ENCODE results near the gene IRS4.

The IRS4 gene

GRCh38 chrX:108702530-108702929 is 33.8 kb downstream of the IRS4 start:
- Histone ChIP-seq H3K27me3 (ENCODE audit: insufficient read depth, poor library complexity, severe bottlenecking) (no peaks in the 10 kb centered on the region), H3K9me3 (ENCODE audit: severe bottlenecking) (no peaks in the 10 kb centered on the region), H3K4me3 (ENCODE audit: severe bottlenecking) (no peak overlapping the region), H3K36me3 (ENCODE audit: low read depth) (no peaks in the 10 kb centered on the region), H3K27ac (ENCODE audit: poor library complexity, severe bottlenecking) (no peak overlapping the region), H3K4me1 (ENCODE audit: insufficient read depth, poor library complexity, severe bottlenecking) (no peaks in the 10 kb centered on the region)
- DNase-seq (ENCODE audit: low spot score) = no peak
- TF ChIP-seq CTCF (IDR thresholded peaks at IDR 0.05; ENCODE audit: poor library complexity, severe bottlenecking) = no peak
- ATAC-seq (ENCODE audit: low read depth) = no peak

- H3K4me3 ChIP-seq (ENCODE audit: severe bottlenecking) = no peak overlapping the region
- no peak for DNase-seq (ENCODE audit: low spot score)
- H3K4me1 ChIP-seq (ENCODE audit: insufficient read depth, poor library complexity, severe bottlenecking) = no peaks in the 10 kb centered on the region
- no peak overlapping the region for H3K27ac ChIP-seq (ENCODE audit: poor library complexity, severe bottlenecking)
- H3K9me3 ChIP-seq (ENCODE audit: severe bottlenecking) = no peaks in the 10 kb centered on the region
- no peaks in the 10 kb centered on the region; the same call in 1 of the 2 replicates for H3K36me3 ChIP-seq (ENCODE audit: low read depth)
- TF ChIP-seq CTCF (IDR thresholded peaks at IDR 0.05; ENCODE audit: poor library complexity, severe bottlenecking) = no peak
- peak; percentile 14; the same call in 1 of the 3 replicates for ATAC-seq (ENCODE audit: low read depth)
- no peaks in the 10 kb centered on the region for H3K27me3 ChIP-seq (ENCODE audit: insufficient read depth, poor library complexity, severe bottlenecking)
These were observed 34.7 kb downstream of the IRS4 start for GRCh38 chrX:108701633-108702032.

GRCh38 chrX:108699368-108699767 is 37.0 kb downstream of the IRS4 start:
- Histone ChIP-seq H3K9me3 (ENCODE audit: severe bottlenecking) (no peaks in the 10 kb centered on the region), H3K4me1 (ENCODE audit: insufficient read depth, poor library complexity, severe bottlenecking) (no peaks in the 10 kb centered on the region), H3K27me3 (ENCODE audit: insufficient read depth, poor library complexity, severe bottlenecking) (no peaks in the 10 kb centered on the region), H3K4me3 (ENCODE audit: severe bottlenecking) (no peak overlapping the region), H3K36me3 (ENCODE audit: low read depth) (peaks cover 8% of the 10 kb centered on the region; the same call in 1 of the 2 replicates), H3K27ac (ENCODE audit: poor library complexity, severe bottlenecking) (no peak overlapping the region)
- DNase-seq (ENCODE audit: low spot score) (no peak), ATAC-seq (ENCODE audit: low read depth) (0 out of 3 replicates have a peak, but pooled peaks have one; percentile 36)
- TF ChIP-seq CTCF (IDR thresholded peaks at IDR 0.05; ENCODE audit: poor library complexity, severe bottlenecking) = peak; percentile 35

GRCh38 chrX:108696690-108697089 is 39.7 kb downstream of the IRS4 start:
- no peaks in the 10 kb centered on the region for H3K27me3 ChIP-seq (ENCODE audit: insufficient read depth, poor library complexity, severe bottlenecking)
- no peak overlapping the region for H3K4me3 ChIP-seq (ENCODE audit: severe bottlenecking)
- H3K36me3 ChIP-seq (ENCODE audit: low read depth) = peaks cover 17% of the 10 kb centered on the region; the same call in 1 of the 2 replicates
- TF ChIP-seq CTCF (IDR thresholded peaks at IDR 0.05; ENCODE audit: poor library complexity, severe bottlenecking) = no peak
- DNase-seq (ENCODE audit: low spot score) (no peak), ATAC-seq (ENCODE audit: low read depth) (no peak)
- H3K4me1 ChIP-seq (ENCODE audit: insufficient read depth, poor library complexity, severe bottlenecking) = no peaks in the 10 kb centered on the region
- no peaks in the 10 kb centered on the region for H3K9me3 ChIP-seq (ENCODE audit: severe bottlenecking)
- H3K27ac ChIP-seq (ENCODE audit: poor library complexity, severe bottlenecking) = no peak overlapping the region
